Skin epidermis (tissue), 12 donors: ENCODE measurements around the gene SAP30.
A peak's percentile ranks its signal among the peaks of the same experiment; 100 is the strongest.

Source experiments
- H3K27ac ChIP-seq, 21 experiments: fragments of 200-600 bp; sonication (generic) in 11 of 21; one replicate each; pipeline ENCODE4 v1.5.0; 2020; ENCODE audit warnings: mild to moderate bottlenecking in 3 of 21, inconsistent platforms in 2 of 21, moderate library complexity in 2 of 21
- H3K4me3 ChIP-seq, 7 experiments: fragments of 200-600 bp; sonication (generic) in 2 of 7; one replicate each; pipeline ENCODE4 v1.5.0; 2020; ENCODE audit warnings: inconsistent platforms in 2 of 7, mild to moderate bottlenecking in 2 of 7, moderate library complexity in 1 of 7

The SAP30 gene, protein sequence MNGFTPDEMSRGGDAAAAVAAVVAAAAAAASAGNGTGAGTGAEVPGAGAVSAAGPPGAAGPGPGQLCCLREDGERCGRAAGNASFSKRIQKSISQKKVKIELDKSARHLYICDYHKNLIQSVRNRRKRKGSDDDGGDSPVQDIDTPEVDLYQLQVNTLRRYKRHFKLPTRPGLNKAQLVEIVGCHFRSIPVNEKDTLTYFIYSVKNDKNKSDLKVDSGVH

DNA sequence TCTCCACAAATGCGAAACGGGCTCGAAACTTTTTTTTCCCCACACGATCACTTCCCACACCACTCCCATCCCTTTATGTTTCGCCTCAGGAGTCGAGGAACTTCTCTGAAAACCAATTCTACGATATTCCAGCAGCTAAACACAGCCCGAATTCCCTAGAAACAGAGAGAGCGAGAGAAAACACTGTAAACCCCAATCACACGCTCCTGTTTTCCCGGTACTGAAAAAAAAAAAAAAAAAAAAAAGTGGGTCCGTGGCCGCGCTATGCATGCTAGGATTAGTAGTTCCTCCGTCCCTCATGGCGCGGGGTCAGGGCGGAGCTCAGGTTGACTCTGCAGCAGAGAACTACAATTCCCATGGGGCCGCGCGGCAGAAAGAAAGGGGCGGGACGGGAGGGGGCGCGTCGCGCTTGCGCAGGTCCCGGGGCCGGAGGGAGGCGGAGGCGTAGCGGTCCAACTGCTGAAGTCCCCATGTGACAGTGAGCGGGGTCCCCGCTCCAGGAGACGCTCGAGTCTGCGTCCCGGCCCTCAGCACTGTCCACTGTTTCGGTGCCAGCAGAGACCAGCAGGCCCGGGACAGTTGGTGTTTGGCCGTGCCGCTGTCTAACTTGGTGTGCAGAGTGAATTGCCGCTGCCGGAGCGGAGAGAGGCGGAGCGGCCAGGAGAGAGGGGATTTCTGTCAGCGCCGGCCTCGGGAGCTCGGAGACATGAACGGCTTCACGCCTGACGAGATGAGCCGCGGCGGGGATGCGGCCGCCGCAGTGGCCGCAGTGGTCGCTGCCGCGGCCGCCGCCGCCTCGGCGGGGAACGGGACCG, at the start of gene SAP30:
TSS of gene SAP30 (plus strand) at position 478 of the 815 bp plus-strand sequence. CDS start at position 707, 229 bp downstream.
- Histone ChIP-seq H3K27ac (peak within 1 kb of the TSS; percentile 74 to 94 (median 91)), H3K4me3 (peak within 1 kb of the TSS; percentile 62 to 91 (median 75))

DNA sequence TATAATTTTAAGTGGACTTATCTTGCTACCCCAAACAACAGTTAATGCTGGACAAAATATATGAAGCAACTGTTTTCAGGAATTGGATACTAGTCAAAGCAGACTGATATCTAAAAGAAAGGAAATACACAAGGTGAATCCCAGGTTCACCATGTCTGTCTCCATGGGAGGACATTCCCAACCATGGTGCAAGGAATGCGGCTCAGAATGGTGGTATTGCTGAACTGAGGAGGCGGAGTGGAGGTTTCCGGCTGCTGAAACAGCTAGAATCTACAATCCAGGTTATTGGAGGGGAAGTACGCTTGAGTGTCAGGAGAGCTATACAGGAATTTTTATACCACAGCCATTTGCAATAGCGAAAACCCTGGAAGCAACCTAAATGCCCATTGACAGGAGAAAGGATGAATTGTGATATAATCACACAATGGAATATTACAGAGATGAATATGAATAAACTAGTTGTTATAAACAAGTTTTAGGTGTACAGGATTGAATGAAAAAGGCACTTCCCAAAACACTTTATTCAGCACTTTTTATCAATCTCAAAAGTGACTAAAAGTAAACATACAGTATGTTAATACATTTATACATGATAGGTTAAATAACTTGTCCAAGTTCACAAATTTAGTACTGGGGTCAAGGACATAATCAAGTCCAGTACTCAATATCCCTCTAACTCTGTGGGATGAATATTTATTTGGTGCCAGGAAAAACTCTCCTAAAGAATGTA, 45.6 kb upstream of the SAP30 start:
- H3K4me3 ChIP-seq: no peak overlapping the region
- H3K27ac ChIP-seq: no peak overlapping the region

DNA sequence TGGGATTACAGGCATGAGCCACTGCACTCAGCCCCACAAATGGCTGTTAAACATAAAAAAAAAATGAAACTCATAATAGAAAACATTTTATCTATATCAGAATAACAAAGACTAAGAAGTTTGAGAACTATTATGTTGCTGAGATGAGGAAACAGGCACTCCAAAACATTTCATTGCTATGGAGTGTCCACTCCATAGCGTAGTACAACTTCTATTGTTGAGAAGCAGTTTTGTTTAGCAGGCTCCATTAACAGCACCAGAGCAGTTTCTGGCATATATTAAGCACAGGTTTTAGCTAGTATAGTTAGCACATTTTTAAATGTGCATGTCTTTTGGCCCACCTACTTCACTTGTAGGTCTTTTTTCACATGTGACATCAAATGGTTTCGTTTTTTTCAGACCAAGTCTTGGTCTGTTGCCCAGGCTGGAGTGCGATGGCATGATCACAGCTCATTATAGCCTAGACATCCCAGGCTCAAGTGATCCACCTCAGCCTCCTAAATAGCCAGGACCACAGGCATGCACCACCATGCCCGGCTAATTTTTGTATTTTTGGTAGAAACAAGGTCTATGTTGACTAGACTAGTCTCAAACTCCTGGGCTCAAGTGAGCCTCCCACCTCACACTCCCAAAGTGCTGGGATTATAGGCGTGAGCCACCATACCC, 42.4 kb upstream of the SAP30 start:
- H3K27ac ChIP-seq: no peak overlapping the region
- no peak overlapping the region for H3K4me3 ChIP-seq

DNA sequence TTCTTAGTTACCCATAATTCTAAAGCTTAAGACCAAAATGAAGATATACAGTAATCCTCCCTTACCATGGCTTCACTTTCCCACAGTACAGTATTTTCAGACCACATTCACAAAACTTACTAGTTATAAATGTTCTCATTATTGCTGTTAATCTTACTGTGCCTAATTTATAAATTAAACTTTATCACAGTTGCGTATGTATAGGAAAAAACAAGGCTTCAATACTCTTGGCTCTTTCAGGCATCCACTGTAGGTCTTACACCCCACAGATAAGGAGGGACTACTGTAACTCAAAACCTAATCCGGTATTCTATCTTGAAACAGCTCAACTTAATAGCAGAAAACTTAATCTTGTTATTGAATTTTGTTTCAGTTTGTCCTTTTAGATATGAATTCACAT, 40.2 kb upstream of the SAP30 start:
- Histone ChIP-seq H3K27ac (peak overlapping the region in 1 of 21 experiments; percentile 7), H3K4me3 (no peak overlapping the region)

DNA sequence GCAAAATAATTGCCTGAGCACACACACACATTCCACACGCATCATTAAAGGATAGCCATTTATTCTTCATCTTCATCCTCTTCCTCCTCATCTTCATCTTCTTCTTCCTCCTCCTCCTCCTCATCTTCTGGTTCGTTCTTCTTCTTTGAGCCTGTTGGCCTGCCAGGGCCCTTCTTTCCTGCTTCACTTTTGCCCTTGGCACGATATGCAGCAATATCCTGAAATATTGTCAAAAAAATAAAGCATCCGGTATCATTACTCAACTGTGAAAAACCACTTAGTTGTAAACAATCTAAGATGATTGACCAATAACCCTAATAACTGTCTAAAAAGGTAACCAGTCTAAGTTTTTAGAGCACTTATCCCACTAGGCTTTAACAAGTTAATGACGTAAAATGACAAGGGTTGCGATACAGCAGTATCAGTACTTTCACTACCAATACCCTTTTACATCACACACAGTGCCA, 38.7 kb upstream of the SAP30 start:
- Histone ChIP-seq H3K27ac (peak overlapping the region in 11 of 21 experiments; percentile 7 to 98 (median 95)), H3K4me3 (peak overlapping the region; percentile 85 to 99 (median 94))

DNA sequence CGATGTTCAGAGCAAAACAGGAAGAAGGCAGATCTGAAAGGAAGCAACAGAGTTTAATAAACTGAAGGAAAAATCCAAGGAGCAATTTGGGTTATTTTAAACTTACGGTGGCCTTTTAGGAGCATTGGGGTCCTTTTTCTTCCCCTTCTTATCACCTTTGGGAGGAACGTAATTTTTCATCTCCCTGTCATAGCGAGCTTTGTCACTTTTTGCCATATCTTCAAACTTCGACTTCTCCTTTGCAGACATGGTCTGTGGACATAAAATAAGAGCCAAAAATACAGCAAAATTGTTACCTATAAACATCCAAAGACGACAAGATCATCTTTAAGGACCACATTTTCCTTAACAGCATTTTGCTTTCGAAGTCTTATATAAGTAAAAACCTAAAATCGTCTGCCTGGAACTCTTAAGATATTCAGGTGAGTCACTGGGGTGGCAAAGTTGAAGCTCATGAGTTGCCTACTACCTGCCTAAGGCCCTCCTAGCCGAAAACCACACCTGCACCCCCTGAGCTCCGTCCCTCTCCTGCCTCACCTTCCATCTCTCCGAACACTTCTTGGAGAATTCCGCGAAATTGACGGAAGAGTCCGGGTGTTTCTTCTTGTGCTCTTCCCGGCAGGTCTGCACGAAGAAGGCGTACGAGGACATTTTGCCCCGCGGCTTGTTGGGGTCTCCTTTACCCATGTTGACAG, 37.6 kb upstream of the SAP30 start:
- peak overlapping the region; percentile 84 to 99 (median 96) for H3K27ac ChIP-seq
- H3K4me3 ChIP-seq: peak overlapping the region; percentile 85 to 99 (median 94)

DNA sequence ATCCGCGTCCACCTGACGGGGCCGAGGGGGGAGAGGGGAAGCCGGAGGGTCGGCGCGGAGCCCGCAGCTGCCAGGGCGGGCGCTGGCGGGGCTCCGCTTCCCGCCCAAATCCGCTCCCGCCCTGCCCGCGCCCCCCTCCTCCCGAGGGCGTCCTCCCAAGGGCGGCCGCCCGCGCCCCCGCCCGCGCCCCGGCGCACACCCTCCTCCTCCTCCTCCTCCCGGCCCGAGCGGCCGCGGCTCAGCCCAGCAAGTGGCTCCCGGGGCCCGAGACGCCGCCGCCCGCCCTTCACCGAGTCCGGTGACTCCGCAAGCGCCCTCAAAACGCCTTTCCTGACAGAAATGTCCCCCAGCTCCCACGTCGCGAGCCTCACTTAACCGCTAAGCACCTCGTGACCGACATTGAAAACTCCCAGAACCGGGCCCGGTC, 37.1 kb upstream of the SAP30 start:
- Histone ChIP-seq H3K4me3 (peak overlapping the region; percentile 85 to 99 (median 94)), H3K27ac (peak overlapping the region; percentile 84 to 99 (median 96))

DNA sequence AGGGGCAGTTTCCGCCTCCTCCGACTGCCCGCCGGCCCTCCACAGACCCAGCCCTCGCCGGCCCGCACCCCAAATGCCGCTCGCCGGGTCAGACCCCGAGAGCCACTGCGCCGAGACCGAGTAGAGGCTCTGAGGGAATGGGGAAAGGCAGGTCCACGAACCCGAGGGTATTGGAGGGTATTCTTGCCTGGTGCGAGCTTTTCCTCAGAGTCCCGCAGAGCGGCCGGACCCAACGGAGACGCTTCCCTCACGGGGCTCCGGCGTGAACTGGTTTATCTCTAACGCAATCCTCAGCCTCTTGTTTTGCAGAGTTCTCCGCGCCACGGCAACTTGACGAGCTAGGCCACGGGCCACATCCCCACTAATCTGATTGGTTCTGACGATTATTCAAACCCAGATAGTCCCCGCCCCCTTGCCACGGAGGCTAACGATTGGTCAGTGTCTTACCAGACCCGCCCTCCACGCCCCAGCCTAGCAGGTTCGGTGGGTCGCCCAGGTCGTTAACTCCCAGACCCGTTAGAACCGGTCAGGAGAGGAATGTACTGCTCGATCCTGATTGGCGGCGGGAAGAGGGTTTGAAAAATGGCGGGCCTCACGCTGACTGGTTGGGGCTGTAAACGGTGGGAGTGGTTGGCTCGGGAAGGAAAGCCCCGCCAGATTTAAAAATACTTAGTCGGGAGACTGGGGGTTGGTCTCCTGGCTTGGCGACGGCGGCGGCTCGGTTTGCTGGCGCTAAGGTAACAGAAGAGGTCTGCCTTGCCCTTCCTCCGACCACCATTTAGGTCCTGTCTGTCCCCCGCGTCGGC, 36.5 kb upstream of the SAP30 start, which contains the start of gene HMGB2:
TSS of gene HMGB2 (minus strand) at position 274 of the 806 bp plus-strand sequence. CDS start 709 bp downstream, outside the sequence.
- Histone ChIP-seq H3K4me3 (peak within 1 kb of the TSS; percentile 85 to 99 (median 94)), H3K27ac (peak within 1 kb of the TSS; percentile 84 to 99 (median 96))

DNA sequence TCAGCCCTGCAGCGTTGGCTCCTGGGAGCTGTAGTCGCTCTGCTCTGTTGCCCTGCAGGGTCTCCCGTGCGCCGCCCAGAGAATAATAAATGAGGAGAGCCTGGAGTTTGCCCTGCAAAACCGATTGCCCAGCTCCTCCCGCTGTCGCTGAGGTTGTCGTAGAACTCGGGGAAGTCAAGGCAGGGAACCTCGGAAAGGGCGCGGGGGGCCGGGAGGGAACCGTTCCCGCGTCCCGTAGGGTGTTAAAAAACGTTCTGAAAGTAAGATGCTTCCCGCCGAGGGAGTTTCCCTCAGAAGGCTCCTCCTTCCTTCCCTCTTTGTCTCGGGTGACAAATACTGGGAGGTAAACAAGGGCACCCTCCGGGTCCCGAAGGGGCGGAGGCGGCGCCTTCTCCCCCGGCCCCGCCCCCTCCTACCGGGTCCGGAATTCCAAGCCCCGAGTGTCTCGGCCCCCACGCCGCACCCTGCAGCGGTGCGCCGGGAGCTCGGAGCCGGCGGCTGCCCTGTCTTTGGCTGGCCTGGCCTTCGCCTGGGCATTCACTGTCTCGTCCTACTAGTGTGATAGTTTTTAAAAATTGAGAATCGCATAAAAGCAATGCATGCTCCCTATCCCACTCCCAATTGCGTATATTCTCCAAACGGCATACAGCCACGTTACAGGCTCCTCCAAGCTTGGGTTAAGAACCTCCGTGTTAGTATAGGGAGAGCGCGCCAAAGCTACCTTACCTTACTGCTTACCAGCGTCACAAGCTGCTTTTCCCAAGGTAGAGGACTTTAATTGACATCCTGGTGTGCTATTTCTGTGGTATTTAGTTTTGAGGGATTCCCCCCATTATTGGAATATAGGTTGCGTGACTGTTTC, 35.6 kb upstream of the SAP30 start:
- peak overlapping the region; percentile 85 to 99 (median 94) for H3K4me3 ChIP-seq
- peak overlapping the region in 17 of 21 experiments; percentile 21 to 93 (median 61) for H3K27ac ChIP-seq

DNA sequence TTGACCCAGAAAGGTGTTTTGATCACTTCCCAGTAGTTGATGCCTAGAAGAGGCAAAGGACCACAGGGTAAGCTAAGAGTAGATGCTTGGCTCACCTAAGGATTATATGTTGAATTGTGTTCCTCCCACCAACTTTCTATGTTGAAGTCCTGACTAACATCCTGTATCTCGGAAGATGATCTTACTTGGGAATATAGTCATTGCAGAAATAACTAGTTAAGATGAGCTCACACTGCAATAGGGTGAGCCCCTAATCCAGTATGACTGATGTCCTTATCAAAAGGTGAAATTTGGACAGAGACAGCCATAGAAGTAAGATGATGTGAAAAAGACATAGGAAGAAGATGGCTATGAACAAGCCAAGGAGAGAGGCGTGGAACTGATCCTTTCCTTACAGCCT, 33.3 kb upstream of the SAP30 start:
- Histone ChIP-seq H3K27ac (no peak overlapping the region), H3K4me3 (no peak overlapping the region)

DNA sequence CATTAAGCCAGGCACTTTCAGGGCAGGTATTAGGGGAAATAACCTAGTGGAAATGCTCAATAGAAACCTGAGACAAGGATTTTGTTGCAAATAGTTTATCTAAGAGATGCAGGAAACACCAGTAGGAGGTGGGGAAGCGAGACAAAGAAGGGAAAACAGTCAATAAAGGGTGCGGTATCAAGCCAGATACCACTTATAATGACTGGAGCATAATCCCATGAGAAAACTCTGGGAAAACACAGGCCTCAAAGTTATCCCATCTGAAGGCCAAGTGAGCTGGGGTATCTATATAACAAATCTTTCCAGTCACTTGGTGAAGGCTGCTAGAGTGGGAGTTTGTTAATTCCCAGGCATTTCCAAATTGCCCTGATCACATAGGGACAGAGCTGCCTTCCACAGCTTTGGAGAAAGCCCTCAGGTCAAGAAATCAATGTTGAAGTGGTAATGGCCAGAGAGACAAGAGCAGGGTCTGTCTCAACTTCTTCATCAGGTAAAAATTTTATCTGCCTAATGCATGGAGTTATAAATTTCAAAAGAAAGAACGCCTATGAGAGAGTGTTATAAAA, 26.8 kb upstream of the SAP30 start:
- no peak overlapping the region for H3K4me3 ChIP-seq
- H3K27ac ChIP-seq: no peak overlapping the region

DNA sequence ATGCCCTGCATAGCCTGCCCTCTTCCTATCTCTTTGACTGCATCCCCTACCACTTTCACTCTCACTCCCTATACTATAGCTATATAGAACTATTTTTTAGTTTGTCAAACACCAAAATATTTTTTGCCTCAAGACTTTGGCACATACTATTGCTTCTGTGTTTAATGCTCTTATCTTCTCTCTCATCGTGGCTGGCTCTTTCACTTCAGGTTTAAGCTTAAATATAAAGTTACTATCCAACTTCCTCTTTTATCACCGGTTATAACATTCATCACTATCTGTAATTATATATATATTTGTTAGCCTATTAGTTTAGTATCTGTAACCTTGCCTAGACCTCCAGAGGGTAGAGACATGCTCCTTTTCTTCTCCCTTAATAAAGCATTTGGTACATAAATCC, 25.1 kb upstream of the SAP30 start:
- no peak overlapping the region for H3K27ac ChIP-seq
- H3K4me3 ChIP-seq: no peak overlapping the region

DNA sequence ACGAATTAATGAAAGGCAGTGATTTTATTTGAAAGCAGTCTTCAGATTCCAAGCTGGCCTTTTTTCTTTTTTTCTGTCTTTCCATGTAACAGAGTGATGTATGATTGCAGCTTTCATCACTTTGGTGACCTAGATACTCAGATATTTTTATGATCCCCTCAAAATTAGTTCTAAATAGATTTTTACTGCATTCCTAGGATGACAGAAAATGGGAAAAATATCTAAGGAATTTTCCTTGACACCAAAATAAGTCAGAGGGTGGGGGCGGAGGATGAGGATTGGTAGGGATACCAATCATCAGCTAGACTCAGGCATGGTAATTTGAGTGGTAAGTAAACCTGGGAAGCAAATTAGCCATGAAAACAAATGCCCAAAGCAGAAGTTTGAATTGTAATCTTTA, 24.7 kb upstream of the SAP30 start:
- Histone ChIP-seq H3K4me3 (no peak overlapping the region), H3K27ac (no peak overlapping the region)

DNA sequence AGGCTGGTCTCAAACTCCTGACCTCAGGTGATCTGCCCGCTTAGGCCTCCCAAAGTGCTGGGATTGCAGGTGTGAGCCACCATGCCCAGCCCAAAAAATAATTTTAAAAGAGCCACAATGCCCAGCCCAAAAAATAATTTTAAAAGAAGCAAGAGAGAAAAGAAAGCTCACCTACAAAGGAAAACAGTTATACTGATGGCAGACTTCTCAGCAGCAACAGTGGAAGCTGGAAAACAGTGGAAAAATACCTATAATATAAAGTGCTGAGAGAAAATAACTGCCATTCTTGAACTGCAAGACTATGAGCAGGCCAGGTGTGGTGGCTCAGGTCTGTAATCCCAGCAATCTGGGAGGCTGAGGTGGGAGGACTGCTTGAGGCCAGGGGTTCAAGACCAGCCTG, 23.3 kb upstream of the SAP30 start:
- Histone ChIP-seq H3K27ac (no peak overlapping the region), H3K4me3 (no peak overlapping the region)

DNA sequence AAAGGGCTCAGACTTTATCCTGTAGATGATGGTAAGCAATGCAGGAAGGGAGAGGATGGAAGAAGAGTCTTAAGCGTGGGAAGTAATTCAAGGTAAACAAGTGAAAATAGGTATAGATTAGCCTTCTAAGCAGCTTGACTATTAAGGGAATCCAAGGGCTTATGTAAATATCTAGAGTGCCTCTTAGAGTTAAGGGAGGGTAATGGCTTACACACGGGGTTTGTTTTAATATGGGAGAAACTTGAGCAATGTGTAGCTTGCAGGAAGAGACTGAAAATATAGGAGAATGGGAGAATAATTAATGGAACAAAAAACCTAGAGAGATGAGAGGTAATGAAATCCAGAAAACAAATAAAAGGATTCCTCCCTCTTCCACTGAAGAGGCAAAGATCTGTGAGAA, 12.8 kb upstream of the SAP30 start:
- H3K4me3 ChIP-seq: no peak overlapping the region
- H3K27ac ChIP-seq: no peak overlapping the region

DNA sequence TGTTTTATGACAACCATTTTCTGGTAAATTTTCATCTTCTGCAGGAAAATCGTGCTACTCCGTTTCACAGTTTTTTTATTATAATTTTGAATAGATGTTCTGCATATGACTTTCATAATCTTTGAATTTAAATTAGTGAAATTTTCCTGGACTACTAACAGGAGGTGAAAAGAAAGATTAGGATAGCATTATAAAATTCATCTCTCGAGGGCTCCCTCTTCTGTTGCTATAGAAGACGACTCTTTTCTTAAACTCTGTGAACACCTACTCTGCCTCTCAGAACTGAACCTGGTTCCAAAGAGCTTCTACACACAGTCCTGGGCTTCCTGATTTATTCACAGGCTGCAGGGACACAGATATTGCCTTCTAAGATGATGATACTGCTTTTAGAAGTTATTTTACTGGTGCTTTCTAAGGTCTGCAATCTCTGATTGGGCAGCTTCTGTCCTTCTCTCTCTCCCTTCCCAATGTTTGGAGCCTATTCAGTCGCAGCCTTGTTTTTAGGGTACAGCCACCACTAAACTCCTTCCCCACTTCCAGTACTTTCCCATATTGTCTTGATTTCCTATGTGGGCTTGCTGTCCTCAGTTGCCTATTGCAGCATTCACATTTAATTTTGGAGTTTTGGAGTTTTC, 10.1 kb upstream of the SAP30 start:
- H3K27ac ChIP-seq: no peak overlapping the region
- H3K4me3 ChIP-seq: no peak overlapping the region

DNA sequence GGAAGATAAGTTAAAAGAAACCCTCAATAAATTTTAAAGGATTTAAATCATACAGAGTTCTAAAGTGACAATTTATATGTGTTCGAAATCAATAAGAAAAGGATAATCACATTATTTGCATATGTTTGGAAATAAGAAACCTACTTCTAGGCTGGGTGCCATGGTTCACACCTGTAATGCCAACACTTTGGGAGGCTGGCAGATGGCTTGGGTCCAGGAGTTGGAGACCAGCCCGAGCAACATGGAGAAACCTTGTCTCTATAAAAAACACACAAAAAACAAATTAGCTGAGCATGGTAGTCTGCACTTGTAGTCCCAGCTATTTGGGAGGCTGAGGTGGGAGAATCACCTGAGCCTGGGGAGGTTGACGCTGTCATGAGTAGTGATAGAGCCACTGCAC, 8.1 kb upstream of the SAP30 start:
- no peak overlapping the region for H3K27ac ChIP-seq
- no peak overlapping the region for H3K4me3 ChIP-seq
